HG02852 (cell line): ENCODE measurements around the gene ESYT2.
A peak's percentile ranks its signal among the peaks of the same experiment; 100 is the strongest.
"Not testable (repeated sequence)": the region's sequence is repeated elsewhere in the genome, so short reads cannot be mapped to it uniquely, and the experiment has no call there.

Experiments used
- ATAC-seq: cut with Tn5 transposase; IDR thresholded peaks from one replicate; pipeline ENCODE4 v1.9.1; 2021; ENCODE audit warnings: mild to moderate bottlenecking, moderate library complexity; ENCODE audit not compliant: unreplicated experiment

Gene ESYT2

GRCh38 chr7:158699341-158699740, 130.0 kb downstream of the ESYT2 start:
- ATAC-seq: no peak

- no peak for ATAC-seq
These were observed 130.6 kb downstream of the ESYT2 start for GRCh38 chr7:158698657-158699195.

GRCh38 chr7:158697597-158697996, 131.7 kb downstream of the ESYT2 start:
- ATAC-seq: not testable (repeated sequence)

- peak; percentile 88 for ATAC-seq
These were observed 133.4 kb downstream of the ESYT2 start for GRCh38 chr7:158695726-158696452.

- ATAC-seq: no peak
These were observed 134.3 kb downstream of the ESYT2 start for GRCh38 chr7:158695056-158695455.

GRCh38 chr7:158694650-158695049, 134.7 kb downstream of the ESYT2 start:
- ATAC-seq: no peak

GRCh38 chr7:158689488-158689887, 139.8 kb downstream of the ESYT2 start:
- no peak for ATAC-seq

GRCh38 chr7:158687406-158687805, 141.9 kb downstream of the ESYT2 start:
- ATAC-seq: no peak

GRCh38 chr7:158685693-158686092, 143.6 kb downstream of the ESYT2 start:
- no peak for ATAC-seq

GRCh38 chr7:158684329-158684728, 145.0 kb downstream of the ESYT2 start:
- no peak for ATAC-seq

GRCh38 chr7:158683541-158683940, 145.8 kb downstream of the ESYT2 start:
- no peak for ATAC-seq

- no peak for ATAC-seq
These were observed 146.9 kb downstream of the ESYT2 start for GRCh38 chr7:158682456-158682855.
